ENCODE results near the gene SYNGR4.
"Not testable (repeated sequence)": the region's sequence is repeated elsewhere in the genome, so short reads cannot be mapped to it uniquely, and the experiment has no call there.

The SYNGR4 gene

GRCh38 chr19:48391100-48392005, 27.2 kb downstream of the SYNGR4 start, which contains the start of gene KDELR1:
Gene KDELR1, minus strand, starts transcription at chr19:48391551. Its CDS starts 193 bp downstream, at chr19:48391358.
- Histone ChIP-seq H3K27me3 (ENCODE audit: insufficient read depth, low read length) (no peaks in the 10 kb centered on the region), H3K36me3 (ENCODE audit: insufficient read depth, low read length) (peaks cover 17% of the 10 kb centered on the region), H2AFZ (ENCODE audit: low read depth, low read length) (peak within 1 kb of the TSS; percentile 68), H3K9me3 (ENCODE audit: low read length) (no peaks in the 10 kb centered on the region), H3K4me3 (ENCODE audit: low read length) (peak within 1 kb of the TSS; percentile 60), H3K4me1 (ENCODE audit: insufficient read depth, low read length) (peaks cover 32% of the 10 kb centered on the region)

- H3K9me3 ChIP-seq (ENCODE audit: low read length); H3K27me3 ChIP-seq (ENCODE audit: insufficient read depth, low read length); H2AFZ ChIP-seq (ENCODE audit: low read depth, low read length); H3K4me3 ChIP-seq (ENCODE audit: low read length): not testable (repeated sequence)
- peaks cover 15% of the 10 kb centered on the region for H3K36me3 ChIP-seq (ENCODE audit: insufficient read depth, low read length)
- peaks cover 37% of the 10 kb centered on the region for H3K4me1 ChIP-seq (ENCODE audit: insufficient read depth, low read length)
Observed at GRCh38 chr19:48392006-48392344, 27.8 kb downstream of the SYNGR4 start.

GRCh38 chr19:48392860-48393558, 28.8 kb downstream of the SYNGR4 start:
- H3K4me3 ChIP-seq (ENCODE audit: low read length): peak overlapping the region; percentile 55

GRCh38 chr19:48393559-48394330, 29.6 kb downstream of the SYNGR4 start, which contains the start of gene GRIN2D:
Gene GRIN2D, plus strand, starts transcription at chr19:48393668. Its CDS starts 4,725 bp downstream, at chr19:48398393.
- H3K4me1 ChIP-seq (ENCODE audit: insufficient read depth, low read length): peaks cover 43% of the 10 kb centered on the region
- peak within 1 kb of the TSS; percentile 55 for H3K4me3 ChIP-seq (ENCODE audit: low read length)
- peaks cover 11% of the 10 kb centered on the region for H3K27me3 ChIP-seq (ENCODE audit: insufficient read depth, low read length)

More at GRCh38 chr19:48392860-48393558, 28.8 kb downstream of the SYNGR4 start:
- peak overlapping the region; percentile 75 for H2AFZ ChIP-seq (ENCODE audit: low read depth, low read length)
- H3K27me3 ChIP-seq (ENCODE audit: insufficient read depth, low read length): peaks cover 8% of the 10 kb centered on the region
- no peaks in the 10 kb centered on the region for H3K9me3 ChIP-seq (ENCODE audit: low read length)
- peaks cover 43% of the 10 kb centered on the region for H3K4me1 ChIP-seq (ENCODE audit: insufficient read depth, low read length)
- peaks cover 7% of the 10 kb centered on the region for H3K36me3 ChIP-seq (ENCODE audit: insufficient read depth, low read length)

GRCh38 chr19:48394331-48395169, 30.4 kb downstream of the SYNGR4 start:
- Histone ChIP-seq H3K4me1 (ENCODE audit: insufficient read depth, low read length) (peaks cover 43% of the 10 kb centered on the region), H3K9me3 (ENCODE audit: low read length) (no peaks in the 10 kb centered on the region), H2AFZ (ENCODE audit: low read depth, low read length) (peak overlapping the region; percentile 75), H3K27me3 (ENCODE audit: insufficient read depth, low read length) (peaks cover 11% of the 10 kb centered on the region), H3K36me3 (ENCODE audit: insufficient read depth, low read length) (no peaks in the 10 kb centered on the region), H3K4me3 (ENCODE audit: low read length) (peak overlapping the region; percentile 55)

More at GRCh38 chr19:48393559-48394330, 29.6 kb downstream of the SYNGR4 start, which contains the start of gene GRIN2D:
- Histone ChIP-seq H2AFZ (ENCODE audit: low read depth, low read length) (peak within 1 kb of the TSS; percentile 75), H3K36me3 (ENCODE audit: insufficient read depth, low read length) (peaks cover 4% of the 10 kb centered on the region), H3K9me3 (ENCODE audit: low read length) (no peaks in the 10 kb centered on the region)

- peaks cover 43% of the 10 kb centered on the region for H3K4me1 ChIP-seq (ENCODE audit: insufficient read depth, low read length)
- H3K27me3 ChIP-seq (ENCODE audit: insufficient read depth, low read length): peaks cover 11% of the 10 kb centered on the region
- no peaks in the 10 kb centered on the region for H3K36me3 ChIP-seq (ENCODE audit: insufficient read depth, low read length)
- H3K4me3 ChIP-seq (ENCODE audit: low read length): no peak overlapping the region
- H3K9me3 ChIP-seq (ENCODE audit: low read length): no peaks in the 10 kb centered on the region
- no peak overlapping the region for H2AFZ ChIP-seq (ENCODE audit: low read depth, low read length)
Observed at GRCh38 chr19:48395170-48395455, 30.9 kb downstream of the SYNGR4 start.

- H3K4me3 ChIP-seq (ENCODE audit: low read length): no peak overlapping the region
- peaks cover 43% of the 10 kb centered on the region for H3K4me1 ChIP-seq (ENCODE audit: insufficient read depth, low read length)
- H3K9me3 ChIP-seq (ENCODE audit: low read length): no peaks in the 10 kb centered on the region
- H3K27me3 ChIP-seq (ENCODE audit: insufficient read depth, low read length): peaks cover 11% of the 10 kb centered on the region
- H2AFZ ChIP-seq (ENCODE audit: low read depth, low read length): no peak overlapping the region
- H3K36me3 ChIP-seq (ENCODE audit: insufficient read depth, low read length): no peaks in the 10 kb centered on the region
Observed at GRCh38 chr19:48395499-48395898, 31.3 kb downstream of the SYNGR4 start.

GRCh38 chr19:48396016-48396823, 32.1 kb downstream of the SYNGR4 start:
- H3K4me3 ChIP-seq (ENCODE audit: low read length): no peak overlapping the region
- H3K4me1 ChIP-seq (ENCODE audit: insufficient read depth, low read length): peaks cover 43% of the 10 kb centered on the region
- peaks cover 11% of the 10 kb centered on the region for H3K27me3 ChIP-seq (ENCODE audit: insufficient read depth, low read length)

GRCh38 chr19:48396824-48397176, 32.6 kb downstream of the SYNGR4 start:
- Histone ChIP-seq H3K4me3 (ENCODE audit: low read length) (no peak overlapping the region), H3K36me3 (ENCODE audit: insufficient read depth, low read length) (no peaks in the 10 kb centered on the region), H3K27me3 (ENCODE audit: insufficient read depth, low read length) (peaks cover 11% of the 10 kb centered on the region), H2AFZ (ENCODE audit: low read depth, low read length) (no peak overlapping the region), H3K9me3 (ENCODE audit: low read length) (no peaks in the 10 kb centered on the region), H3K4me1 (ENCODE audit: insufficient read depth, low read length) (peaks cover 40% of the 10 kb centered on the region)

More at GRCh38 chr19:48396016-48396823, 32.1 kb downstream of the SYNGR4 start:
- Histone ChIP-seq H2AFZ (ENCODE audit: low read depth, low read length) (no peak overlapping the region), H3K9me3 (ENCODE audit: low read length) (no peaks in the 10 kb centered on the region), H3K36me3 (ENCODE audit: insufficient read depth, low read length) (no peaks in the 10 kb centered on the region)

- Histone ChIP-seq H3K4me3 (ENCODE audit: low read length) (no peak overlapping the region), H3K9me3 (ENCODE audit: low read length) (no peaks in the 10 kb centered on the region), H3K27me3 (ENCODE audit: insufficient read depth, low read length) (peaks cover 11% of the 10 kb centered on the region), H3K36me3 (ENCODE audit: insufficient read depth, low read length) (no peaks in the 10 kb centered on the region), H2AFZ (ENCODE audit: low read depth, low read length) (no peak overlapping the region), H3K4me1 (ENCODE audit: insufficient read depth, low read length) (peaks cover 40% of the 10 kb centered on the region)
Observed at GRCh38 chr19:48397263-48398101, 33.3 kb downstream of the SYNGR4 start.

- Histone ChIP-seq H3K4me3 (ENCODE audit: low read length) (no peak overlapping the region), H3K9me3 (ENCODE audit: low read length) (no peaks in the 10 kb centered on the region), H2AFZ (ENCODE audit: low read depth, low read length) (no peak overlapping the region), H3K27me3 (ENCODE audit: insufficient read depth, low read length) (peaks cover 11% of the 10 kb centered on the region), H3K4me1 (ENCODE audit: insufficient read depth, low read length) (peaks cover 36% of the 10 kb centered on the region), H3K36me3 (ENCODE audit: insufficient read depth, low read length) (no peaks in the 10 kb centered on the region)
Observed at GRCh38 chr19:48398102-48398374, 33.9 kb downstream of the SYNGR4 start.
